Activated T-cell treated with anti-CD3 and anti-CD28 coated beads, Interleukin-2, amount 50 U/mL, for 48 hours (primary cell): ENCODE results near the gene TMEM260.
"Not testable (repeated sequence)": the region's sequence is repeated elsewhere in the genome, so short reads cannot be mapped to it uniquely, and the experiment has no call there.

ENCODE experiments used
- DNase-seq, 2 experiments: peaks; one replicate each; pipeline ENCODE4 v3.0.0-alpha.2; 2020

The TMEM260 gene

DNA sequence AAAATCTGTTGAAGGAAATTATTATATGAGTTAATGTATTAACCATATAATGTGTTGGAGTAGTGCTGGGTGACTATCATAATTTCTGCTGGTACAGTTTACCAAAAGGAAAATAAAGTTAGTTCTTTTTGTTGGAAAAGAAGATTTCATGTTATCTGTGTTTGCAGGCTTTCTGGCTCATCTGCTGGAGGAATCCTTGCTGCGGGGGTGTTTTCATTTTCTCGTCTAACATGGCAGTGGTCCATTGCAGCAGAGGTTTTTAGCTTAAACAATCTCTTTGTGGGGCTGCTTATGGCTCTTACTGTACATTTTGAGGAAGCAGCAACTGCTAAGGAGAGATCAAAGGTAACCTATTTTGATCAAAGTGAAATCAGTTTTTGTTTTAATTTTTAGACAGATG lies 24.1 kb downstream of the TMEM260 start:
- DNase-seq: no peak

DNA sequence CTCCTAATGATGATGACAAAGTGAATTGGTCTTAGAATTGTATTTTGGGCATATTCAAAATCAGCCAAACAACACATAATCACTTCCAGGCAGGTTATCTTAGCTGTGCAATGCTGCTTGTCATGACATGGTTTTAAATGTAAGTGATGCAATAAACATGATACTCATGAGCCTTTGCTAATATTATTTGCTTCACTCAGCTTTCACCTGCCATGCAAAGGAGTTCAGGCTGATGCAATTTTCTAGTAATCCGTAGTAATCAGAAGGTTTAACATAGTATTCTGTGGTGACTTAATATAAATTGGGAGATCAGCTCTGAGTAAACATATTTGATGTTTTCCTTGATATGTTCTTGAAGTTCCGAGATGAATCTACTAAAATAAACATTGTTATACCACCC lies 29.1 kb downstream of the TMEM260 start:
- DNase-seq: no peak

DNA sequence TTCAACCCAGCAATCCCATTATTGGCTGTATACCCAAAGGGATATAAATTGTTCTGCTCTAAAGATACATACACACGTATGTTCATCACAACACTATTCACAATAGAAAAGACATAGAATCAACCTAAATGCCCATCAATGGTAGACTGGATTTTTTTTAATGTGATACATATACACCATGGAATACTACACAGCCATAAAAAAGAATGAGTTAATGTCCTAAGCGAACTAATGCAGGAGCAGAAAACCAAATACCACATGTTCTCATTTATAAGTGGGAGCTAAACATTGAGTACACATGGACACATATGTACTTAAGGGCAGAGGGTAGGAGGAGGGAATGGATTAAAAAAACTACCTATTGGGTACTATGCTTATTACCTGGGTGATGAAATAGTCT lies 32.1 kb downstream of the TMEM260 start:
- not testable (repeated sequence) for DNase-seq

DNA sequence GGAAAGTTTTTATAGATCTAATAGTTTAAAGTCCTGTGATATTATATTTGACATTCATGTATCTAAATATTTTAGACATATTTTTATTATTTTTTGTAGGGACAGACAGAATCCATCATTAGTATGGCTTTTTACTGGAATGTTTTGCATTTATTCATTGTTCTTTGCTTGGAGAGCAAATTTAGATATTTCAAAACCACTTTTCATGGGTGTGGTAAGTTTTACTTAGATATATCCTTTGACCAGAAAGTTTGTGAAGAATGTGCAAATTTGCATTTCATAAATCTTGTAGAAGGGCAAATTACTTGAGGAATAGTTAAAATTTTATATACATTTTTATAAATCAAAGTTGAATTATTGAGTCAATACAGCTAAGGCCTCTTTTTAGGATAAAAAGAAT lies 37.5 kb downstream of the TMEM260 start:
- no peak for DNase-seq

DNA sequence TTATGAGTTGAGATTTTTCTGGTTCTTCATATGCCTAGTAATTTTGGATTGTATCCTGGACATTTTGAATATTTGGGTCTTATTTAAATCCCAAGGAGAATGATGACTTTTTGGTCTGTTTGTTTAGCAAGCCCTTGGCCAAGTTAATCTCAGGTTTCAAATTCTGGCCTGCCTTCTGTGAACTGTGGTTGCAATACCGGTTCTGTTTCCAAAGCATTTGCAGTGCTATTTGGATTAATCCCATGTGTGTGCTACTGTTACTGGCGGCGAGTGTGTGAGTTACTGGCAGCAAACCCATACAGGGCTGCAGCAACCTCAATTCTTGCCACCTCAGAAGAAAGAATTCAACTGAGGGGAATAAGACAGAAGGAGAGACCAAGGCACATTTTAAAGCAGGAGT lies 51.1 kb downstream of the TMEM260 start:
- DNase-seq: no peak

DNA sequence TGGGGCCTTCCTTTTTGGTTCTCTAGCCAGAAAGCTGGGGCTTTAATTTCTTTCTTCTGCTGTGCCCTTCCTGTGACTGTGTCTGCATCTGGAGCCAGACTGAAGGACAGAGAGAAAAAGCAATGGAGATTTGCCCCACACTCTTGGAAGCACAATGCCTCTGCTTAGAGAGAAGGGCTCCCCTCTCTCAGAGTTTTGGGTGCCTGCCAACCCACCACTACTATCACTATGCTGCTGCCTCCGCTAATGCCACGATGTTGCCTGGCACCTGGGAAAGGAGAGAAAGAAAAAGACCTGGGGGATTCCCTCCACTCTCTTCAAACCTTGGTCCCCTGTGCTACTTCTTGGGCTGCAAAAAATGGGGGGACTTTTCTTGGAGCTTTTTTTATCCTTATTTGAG lies 52.6 kb downstream of the TMEM260 start:
- DNase-seq: no peak

- no peak for DNase-seq
Measured at GRCh38 chr14:56633544-56633943, 53.9 kb downstream of the TMEM260 start.

DNA sequence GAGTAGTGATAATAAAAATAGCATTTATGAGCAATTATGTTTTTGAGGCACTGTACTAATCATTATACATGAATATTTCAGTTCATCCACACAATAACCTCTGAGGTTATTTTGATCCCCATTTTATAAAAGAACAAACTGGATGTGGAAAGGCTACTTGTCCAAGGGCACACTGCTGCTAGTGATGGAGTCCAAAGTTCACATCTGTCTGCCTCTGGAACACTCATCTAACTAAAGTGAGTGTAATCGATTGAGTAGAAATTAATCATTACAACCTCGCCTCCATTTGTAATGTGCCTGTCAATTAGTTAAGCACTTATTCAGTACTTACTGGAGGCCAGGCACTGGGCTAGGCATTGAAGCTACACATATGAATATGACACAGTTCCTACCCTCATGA lies 55.4 kb downstream of the TMEM260 start:
- DNase-seq: no peak

- no peak for DNase-seq
Measured at GRCh38 chr14:56647493-56647892, 67.9 kb downstream of the TMEM260 start.

- DNase-seq: no peak
Measured at GRCh38 chr14:56648508-56649301, 69.1 kb downstream of the TMEM260 start.

- DNase-seq: no peak
Measured at GRCh38 chr14:56649382-56649781, 69.8 kb downstream of the TMEM260 start.

DNA sequence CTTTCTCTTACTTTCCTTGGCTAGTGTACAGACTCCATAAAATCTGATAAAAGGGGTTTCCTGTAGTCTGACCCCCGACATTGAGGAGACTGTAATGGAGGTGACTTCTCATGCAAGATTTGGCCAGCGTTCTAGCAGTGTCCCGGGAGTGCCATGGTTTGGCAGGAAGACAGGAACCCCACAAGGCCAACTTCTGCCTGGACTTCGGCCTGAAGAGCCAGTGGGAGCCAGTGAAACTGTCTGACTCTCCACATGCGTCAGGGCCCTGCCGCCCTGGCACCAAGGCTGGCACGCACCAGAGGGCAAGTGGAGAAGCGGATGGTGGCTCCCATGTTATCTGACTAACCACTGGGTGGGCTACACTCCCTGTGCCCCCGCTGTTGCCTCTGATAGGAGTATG lies 70.5 kb downstream of the TMEM260 start:
- DNase-seq: no peak

DNA sequence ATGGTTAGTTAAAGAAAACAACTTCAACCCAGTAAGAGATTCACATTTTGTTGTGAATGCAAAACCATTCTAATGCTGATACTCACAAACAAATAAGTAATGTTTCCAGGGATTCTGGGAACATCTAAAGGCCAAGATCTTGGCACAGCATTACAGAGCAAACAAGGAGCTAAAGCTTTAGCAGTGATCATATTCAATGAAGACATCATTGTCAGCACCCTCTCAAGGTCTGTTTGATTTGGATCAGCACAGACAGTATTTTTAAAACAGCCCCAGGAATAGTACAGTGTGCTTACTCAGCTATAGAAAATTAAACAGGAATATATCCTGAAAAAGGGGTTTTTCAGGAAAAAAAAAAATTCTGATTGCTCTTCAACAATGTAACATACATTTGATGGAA lies 71.4 kb downstream of the TMEM260 start:
- DNase-seq: no peak

DNA sequence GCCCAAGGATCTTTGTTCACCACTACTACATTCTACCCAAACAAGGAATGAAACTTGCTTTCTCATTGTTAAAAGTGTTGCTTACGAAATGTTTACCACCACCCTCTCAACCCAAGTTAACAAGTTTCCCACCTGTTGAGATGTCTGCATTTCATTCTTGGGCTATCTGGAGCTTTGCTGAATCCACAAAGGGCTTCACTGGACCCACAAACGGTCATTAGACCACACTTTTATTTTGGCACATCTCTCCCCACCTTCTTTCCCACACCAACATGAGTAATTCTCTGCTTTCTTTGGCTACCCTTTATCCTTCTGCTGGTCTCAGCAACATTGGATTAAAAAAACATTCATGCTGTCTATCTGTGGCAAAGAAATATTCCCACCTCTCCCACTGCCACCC lies 78.0 kb downstream of the TMEM260 start:
- no peak for DNase-seq

- DNase-seq: no peak
Measured at GRCh38 chr14:56659378-56659777, 79.8 kb downstream of the TMEM260 start.

DNA sequence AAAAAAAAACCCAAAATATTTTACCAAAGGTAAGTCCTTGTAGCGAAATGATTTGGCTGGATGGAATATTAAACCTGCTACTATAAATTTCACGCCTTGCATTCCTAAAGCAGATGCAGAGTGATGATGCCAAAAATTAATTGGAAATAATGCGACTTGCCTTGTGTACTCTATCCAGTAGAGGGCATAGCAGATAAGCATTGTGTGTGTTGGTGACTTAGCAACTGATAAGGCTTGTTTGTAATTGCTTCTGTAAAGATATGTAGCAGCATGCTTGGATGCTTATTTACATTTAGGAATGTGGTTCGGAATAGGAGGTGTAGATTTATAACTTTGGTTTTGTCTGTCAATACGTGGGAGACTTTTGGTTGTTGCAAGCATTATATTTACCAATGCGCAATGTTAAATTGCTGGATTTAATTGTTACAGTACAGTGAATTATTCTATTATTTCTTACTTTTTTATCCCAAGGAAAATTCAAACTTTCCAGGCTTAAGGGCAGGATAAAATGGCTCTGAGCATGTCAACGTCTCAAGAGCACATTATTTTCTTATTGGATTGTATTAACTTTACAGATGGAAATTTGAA lies 80.5 kb downstream of the TMEM260 start:
- no peak for DNase-seq

GRCh38 chr14:56660677-56661389 lies 81.2 kb downstream of the TMEM260 start:
- no peak for DNase-seq

DNA sequence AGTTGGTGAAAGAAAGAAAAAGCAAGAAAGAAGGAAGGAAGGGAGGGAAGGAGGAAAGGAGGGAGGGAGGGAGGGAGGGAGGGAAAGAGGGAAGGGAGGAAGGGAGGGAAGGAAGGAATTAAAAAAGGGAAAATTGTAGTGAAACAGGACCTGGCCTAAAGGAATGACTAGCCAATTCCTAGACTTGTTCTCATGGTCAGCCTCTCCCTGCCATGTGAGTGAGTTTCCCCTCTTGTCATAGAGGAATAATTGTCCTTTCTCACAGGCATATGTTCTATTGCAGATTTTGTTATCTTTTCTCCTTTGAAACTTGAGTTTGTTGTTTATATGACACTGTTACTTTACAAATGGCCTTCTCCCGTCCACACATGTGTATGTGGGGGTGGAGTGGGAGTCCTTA lies 81.9 kb downstream of the TMEM260 start:
- DNase-seq: no peak

DNA sequence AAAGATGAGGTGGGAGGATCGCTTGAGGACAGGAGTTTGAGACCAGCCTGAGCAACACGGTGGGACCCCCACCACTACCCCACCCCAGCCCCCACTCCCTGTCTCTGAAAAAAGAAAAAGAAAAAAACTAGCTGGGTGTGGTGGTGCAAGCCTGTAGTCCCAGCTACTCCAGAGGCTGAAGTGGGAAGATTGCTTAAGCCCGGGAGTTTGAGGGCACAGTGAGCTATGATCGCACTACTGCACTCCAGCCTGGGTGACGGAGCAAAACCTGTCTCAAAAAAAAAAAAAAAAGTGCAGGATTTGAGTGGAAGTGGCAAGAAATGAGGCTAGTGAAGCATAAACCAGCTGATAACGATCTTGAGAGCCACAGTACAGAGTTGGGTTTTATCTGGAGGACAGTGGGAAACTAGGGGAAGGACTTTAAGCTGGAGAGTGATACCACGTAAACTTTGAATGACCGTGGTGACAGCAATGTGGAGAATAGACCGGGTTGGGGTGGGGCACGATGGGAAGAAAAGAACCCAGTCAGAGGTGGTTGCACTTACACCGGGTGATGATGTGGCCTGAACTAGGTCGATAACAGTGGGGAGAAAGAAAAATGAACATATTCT lies 85.3 kb downstream of the TMEM260 start:
- DNase-seq: no peak

GRCh38 chr14:56666294-56666693 lies 86.7 kb downstream of the TMEM260 start:
- no peak for DNase-seq

GRCh38 chr14:56666716-56667115 lies 87.1 kb downstream of the TMEM260 start:
- DNase-seq: no peak

DNA sequence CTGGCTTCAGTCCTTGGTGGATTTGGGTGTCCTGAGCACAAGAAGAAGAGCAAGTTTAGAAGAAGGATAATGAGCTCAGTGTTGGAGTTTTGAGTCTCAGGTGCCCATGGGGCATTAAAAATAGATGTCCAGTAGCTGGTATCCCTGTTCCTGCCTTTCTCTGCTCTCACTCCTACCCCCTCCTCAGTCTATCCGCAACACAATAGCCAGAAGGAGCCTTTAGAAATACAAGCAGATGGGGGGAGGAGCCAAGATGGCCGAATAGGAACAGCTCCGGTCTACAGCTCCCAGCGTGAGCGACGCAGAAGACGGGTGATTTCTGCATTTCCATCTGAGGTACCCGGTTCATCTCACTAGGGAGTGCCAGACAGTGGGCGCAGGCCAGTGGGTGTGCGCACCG lies 87.7 kb downstream of the TMEM260 start:
- DNase-seq: not testable (repeated sequence)

DNA sequence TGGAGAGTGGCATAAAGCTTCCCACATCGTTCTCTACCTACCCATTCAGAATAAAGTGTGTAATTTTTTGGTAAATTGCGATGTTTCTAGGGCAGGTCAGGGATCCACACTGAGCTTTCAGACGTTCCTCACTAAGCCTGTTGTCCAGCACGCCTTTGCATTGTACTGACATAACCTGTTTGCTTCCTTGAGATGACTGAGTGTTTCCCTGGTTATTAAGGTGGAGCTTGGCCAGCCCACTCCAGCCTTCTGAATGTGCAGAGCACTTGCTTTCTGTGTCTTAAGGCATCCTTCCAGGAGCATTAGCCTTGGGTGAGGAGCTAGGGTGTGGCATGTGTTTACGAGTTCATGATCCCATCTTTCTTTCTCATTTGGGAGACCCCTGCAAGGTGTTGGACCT lies 96.4 kb downstream of the TMEM260 start:
- DNase-seq: no peak

- DNase-seq: no peak
Measured at GRCh38 chr14:56678838-56679237, 99.2 kb downstream of the TMEM260 start.
